ENCODE results near the gene TMCC1.

DNA sequence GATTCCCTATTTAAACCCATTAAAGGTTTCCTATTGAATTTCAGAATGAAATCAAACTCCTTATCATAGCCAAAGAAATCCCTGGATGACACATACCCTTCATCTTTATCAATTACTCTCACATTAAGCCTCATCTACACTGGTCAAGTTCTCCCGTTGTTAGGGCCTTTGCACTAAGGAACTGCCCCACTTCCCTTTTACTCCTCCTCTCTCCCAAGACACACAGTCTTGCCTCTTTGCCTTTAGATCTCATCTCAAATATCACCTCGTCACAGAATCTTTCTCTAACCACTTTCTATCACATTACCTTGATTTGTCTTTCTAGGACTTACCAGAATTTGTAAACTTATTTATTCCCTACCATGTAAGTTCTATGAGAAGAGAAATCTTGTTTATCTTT, 117.6 kb downstream of the TMCC1 start:
- TF ChIP-seq, protein P1, sequence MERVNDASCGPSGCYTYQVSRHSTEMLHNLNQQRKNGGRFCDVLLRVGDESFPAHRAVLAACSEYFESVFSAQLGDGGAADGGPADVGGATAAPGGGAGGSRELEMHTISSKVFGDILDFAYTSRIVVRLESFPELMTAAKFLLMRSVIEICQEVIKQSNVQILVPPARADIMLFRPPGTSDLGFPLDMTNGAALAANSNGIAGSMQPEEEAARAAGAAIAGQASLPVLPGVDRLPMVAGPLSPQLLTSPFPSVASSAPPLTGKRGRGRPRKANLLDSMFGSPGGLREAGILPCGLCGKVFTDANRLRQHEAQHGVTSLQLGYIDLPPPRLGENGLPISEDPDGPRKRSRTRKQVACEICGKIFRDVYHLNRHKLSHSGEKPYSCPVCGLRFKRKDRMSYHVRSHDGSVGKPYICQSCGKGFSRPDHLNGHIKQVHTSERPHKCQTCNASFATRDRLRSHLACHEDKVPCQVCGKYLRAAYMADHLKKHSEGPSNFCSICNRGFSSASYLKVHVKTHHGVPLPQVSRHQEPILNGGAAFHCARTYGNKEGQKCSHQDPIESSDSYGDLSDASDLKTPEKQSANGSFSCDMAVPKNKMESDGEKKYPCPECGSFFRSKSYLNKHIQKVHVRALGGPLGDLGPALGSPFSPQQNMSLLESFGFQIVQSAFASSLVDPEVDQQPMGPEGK (CRISPR knock-in tag; IDR thresholded peaks at IDR 0.05; ENCODE audit: borderline replicate concordance): no peak
- no peak for TF ChIP-seq BACH2 (CRISPR knock-in tag; IDR thresholded peaks at IDR 0.05; ENCODE audit: borderline replicate concordance)
- no peak for TF ChIP-seq ZNF565 (CRISPR knock-in tag; conservative IDR thresholded peaks at IDR 0.05; ENCODE audit: low read depth)
- TF ChIP-seq, protein P2, sequence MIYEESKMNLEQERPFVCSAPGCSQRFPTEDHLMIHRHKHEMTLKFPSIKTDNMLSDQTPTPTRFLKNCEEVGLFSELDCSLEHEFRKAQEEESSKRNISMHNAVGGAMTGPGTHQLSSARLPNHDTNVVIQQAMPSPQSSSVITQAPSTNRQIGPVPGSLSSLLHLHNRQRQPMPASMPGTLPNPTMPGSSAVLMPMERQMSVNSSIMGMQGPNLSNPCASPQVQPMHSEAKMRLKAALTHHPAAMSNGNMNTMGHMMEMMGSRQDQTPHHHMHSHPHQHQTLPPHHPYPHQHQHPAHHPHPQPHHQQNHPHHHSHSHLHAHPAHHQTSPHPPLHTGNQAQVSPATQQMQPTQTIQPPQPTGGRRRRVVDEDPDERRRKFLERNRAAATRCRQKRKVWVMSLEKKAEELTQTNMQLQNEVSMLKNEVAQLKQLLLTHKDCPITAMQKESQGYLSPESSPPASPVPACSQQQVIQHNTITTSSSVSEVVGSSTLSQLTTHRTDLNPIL (CRISPR knock-in tag; IDR thresholded peaks at IDR 0.05; ENCODE audit: low read depth): no peak
- TF ChIP-seq OSR1 (CRISPR knock-in tag; IDR thresholded peaks at IDR 0.05): no peak
- no peak for TF ChIP-seq ISL1 (CRISPR knock-in tag; IDR thresholded peaks at IDR 0.05)
